ENCODE measurements around the gene GJB6.

The GJB6 gene

DNA sequence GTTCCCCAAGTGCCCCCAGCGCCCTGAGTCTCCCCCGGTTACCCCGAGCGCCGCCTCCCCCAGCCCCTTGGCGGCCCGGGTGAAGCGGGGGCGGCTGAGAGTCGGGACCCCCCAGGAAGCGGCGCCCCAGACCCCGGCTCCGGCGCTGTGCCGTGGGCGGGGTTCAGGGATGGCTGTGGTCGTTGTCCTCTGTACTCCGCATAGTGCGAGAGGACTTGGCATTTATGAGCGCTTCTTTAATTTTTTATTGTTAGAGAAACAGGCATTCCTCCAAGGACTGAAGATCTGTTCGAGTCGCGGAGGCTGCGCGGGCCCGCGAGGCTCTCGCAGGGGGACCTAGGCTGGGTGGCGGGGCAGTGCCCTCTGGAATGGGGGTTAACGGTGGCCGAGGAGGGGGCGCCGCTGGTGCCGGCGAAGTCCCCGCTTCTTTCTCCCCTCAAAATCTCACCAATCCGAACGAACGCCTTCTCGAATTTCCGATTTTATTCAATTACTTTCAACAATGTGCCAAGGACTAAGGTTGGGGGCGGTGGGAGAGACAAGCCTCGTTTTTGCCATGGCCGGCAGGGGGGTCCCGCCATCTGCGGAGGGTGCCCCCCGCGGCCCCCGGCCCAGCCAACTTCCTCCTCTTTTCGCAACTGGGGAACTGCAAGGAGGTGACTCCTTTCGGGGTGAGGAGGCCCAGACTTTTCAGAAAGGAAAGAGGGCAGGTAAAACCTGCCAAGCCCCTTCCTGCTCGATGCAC lies 38.8 kb downstream of the GJB6 start:
- H3K27ac ChIP-seq, result no peak overlapping the region
- H3K4me1 ChIP-seq, result peaks cover 0 to 28% (median 24%) of the 10 kb centered on the region in 4 donors
- intact Hi-C loops (cut with DNase I; ENCODE audit: low total_unique reads), result no loop called here
- no peak for DNase-seq
- no peaks in the 10 kb centered on the region for H3K36me3 ChIP-seq
- H3K4me3 ChIP-seq, result peak overlapping the region; percentile 40 to 53
- TF ChIP-seq, protein P1, sequence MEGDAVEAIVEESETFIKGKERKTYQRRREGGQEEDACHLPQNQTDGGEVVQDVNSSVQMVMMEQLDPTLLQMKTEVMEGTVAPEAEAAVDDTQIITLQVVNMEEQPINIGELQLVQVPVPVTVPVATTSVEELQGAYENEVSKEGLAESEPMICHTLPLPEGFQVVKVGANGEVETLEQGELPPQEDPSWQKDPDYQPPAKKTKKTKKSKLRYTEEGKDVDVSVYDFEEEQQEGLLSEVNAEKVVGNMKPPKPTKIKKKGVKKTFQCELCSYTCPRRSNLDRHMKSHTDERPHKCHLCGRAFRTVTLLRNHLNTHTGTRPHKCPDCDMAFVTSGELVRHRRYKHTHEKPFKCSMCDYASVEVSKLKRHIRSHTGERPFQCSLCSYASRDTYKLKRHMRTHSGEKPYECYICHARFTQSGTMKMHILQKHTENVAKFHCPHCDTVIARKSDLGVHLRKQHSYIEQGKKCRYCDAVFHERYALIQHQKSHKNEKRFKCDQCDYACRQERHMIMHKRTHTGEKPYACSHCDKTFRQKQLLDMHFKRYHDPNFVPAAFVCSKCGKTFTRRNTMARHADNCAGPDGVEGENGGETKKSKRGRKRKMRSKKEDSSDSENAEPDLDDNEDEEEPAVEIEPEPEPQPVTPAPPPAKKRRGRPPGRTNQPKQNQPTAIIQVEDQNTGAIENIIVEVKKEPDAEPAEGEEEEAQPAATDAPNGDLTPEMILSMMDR (IDR thresholded peaks at IDR 0.05), result no peak
- H3K27me3 ChIP-seq, result peaks cover 14 to 70% of the 10 kb centered on the region in 2 donors
- no peaks in the 10 kb centered on the region for H3K9me3 ChIP-seq

DNA sequence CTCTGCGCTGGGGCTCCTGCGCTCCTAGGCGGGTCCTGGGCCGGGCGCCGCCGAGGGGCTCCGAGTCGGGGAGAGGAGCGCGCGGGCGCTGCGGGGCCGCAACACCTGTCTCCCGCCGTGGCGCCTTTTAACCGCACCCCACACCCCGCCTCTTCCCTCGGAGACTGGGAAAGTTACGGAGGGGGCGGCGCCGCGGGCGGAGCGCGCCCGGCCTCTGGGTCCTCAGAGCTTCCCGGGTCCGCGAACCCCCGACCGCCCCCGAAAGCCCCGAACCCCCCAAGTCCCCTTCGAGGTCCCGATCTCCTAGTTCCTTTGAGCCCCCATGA lies 39.3 kb downstream of the GJB6 start, which contains the start of gene GJB2:
TSS of gene GJB2 (minus strand) at position 103 of the 326 bp plus-strand sequence. CDS start 3,357 bp downstream, outside the sequence.
- peak within 1 kb of the TSS; percentile 40 to 53 for H3K4me3 ChIP-seq
- H3K27me3 ChIP-seq, result peaks cover 14 to 70% of the 10 kb centered on the region in 2 donors
- no peak for DNase-seq
- TF ChIP-seq, protein P1 (IDR thresholded peaks at IDR 0.05), result no peak
- H3K4me1 ChIP-seq, result peaks cover 0 to 28% (median 24%) of the 10 kb centered on the region in 4 donors
- intact Hi-C loops (cut with DNase I; ENCODE audit: low total_unique reads), result no loop called here
- no peak within 1 kb of the TSS for H3K27ac ChIP-seq
- H3K9me3 ChIP-seq, result no peaks in the 10 kb centered on the region
- H3K36me3 ChIP-seq, result no peaks in the 10 kb centered on the region

DNA sequence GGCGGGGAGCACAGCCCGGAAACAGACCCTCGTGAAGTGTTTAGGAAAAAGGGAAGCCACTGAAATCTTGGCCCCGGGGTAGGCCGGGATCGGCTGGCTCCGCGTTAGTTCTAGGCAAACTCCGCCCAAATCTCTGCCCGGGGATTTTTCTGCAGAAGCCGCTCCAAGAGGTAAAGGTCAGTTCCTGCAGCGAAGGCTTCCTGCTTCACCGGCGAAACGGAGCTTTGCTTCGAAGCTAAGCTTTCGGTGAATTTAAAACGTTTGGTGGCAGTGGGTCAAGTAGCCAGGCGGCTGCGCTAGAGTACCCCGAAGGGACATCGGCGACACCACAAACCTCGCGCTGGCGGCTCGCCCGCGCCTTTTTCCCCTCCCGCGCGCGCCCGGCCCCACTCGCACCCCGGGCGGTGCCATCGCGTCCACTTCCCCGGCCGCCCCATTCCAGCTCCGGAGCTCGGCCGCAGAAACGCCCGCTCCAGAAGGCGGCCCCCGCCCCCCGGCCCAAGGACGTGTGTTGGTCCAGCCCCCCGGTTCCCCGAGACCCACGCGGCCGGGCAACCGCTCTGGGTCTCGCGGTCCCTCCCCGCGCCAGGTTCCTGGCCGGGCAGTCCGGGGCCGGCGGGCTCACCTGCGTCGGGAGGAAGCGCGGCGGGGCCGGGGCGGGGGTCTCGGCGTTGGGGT lies 39.8 kb downstream of the GJB6 start:
- intact Hi-C loops (cut with DNase I; ENCODE audit: low total_unique reads), result no loop called here
- Histone ChIP-seq H3K4me3 (peak overlapping the region; percentile 40 to 53), H3K4me1 (peaks cover 0 to 28% (median 24%) of the 10 kb centered on the region in 4 donors), H3K27ac (no peak overlapping the region), H3K9me3 (no peaks in the 10 kb centered on the region), H3K36me3 (no peaks in the 10 kb centered on the region), H3K27me3 (peaks cover 14 to 70% of the 10 kb centered on the region in 2 donors)
- TF ChIP-seq, protein P1 (IDR thresholded peaks at IDR 0.05), result no peak
- no peak for DNase-seq

DNA sequence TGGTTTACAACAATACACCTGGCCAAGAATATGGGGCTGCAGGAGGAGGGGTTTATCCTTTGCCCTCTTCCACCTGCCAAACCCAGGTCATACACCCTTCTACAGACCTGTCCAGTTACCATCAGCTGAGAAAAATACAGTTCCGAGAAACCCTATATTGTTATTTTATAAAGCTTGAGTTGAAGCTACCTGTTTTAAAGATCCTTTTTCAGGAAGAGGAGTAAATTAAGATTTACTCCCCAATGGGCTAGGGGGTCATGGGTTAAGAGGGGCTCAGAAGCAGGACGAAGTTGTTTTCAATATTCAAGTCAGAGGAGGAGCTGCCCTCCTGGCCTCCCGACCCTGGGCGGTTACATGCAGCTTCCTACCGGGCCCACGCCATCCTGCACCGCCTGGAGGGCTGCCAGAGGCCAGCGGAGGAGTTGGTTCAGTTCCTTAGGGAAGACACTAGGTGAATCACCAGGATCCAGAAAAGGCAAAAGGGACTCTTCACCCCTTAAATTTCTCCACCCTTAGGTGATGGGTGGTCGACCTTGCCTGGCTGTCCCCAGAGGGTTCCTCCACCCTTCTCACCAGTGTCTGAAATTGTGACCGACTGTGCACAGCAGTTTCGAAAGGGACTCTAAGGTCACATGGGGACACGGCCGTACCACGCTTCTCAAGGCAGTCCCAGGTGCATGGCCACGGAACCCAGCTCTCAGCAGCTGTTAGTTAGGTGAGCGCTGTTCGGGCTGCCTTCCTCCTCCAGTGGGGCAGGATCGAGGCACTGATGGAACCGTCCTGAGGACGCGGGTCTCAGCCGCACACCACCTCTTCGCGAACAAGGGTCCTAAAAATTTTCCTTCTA lies 40.6 kb downstream of the GJB6 start:
- no peaks in the 10 kb centered on the region for H3K9me3 ChIP-seq
- H3K27ac ChIP-seq, result no peak overlapping the region
- peaks cover 0 to 28% (median 24%) of the 10 kb centered on the region in 4 donors for H3K4me1 ChIP-seq
- DNase-seq, result no peak
- H3K4me3 ChIP-seq, result peak overlapping the region; percentile 40 to 53
- H3K27me3 ChIP-seq, result peaks cover 14 to 69% of the 10 kb centered on the region in 2 donors
- intact Hi-C loops (cut with DNase I; ENCODE audit: low total_unique reads), result no loop called here
- TF ChIP-seq, protein P1 (IDR thresholded peaks at IDR 0.05), result no peak
- H3K36me3 ChIP-seq, result no peaks in the 10 kb centered on the region

DNA sequence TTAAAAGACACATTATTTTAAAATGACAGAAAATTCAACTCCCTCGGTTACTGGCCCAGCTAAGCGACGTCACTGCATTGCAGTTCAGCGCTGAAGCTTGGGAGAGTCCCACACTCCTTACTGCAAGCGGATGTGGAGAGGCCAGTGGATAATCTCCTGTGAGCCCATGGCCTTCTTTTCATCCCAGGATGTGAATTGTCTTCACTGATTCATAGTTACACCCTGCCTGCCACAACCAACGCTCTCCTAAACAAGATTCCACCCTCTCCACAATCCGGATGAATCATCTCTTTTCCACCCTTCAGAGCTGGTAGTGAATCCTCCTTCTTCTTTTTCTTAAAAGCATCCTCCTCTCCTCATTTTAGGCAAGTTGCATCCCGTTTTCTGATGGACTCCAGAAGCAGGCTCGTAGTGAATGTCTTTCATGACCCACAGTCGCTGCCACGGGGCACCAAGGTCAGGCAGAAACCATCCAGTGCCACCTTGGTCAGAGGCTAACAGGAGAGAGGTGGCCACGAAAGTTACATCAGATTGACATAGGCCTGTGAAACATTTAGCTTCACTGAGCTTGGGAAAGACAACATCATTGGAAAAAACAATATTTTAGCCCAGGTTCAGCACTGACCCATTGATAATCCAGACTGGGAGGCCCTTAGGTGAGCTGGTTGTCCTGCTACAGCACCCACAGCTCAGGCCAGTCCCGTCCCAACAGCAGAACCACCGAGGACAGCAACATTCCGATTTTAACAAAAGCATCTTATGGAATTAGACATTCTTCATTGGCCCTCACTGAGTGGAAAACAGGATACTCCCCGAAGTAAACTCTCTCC lies 41.4 kb downstream of the GJB6 start:
- DNase-seq, result no peak
- TF ChIP-seq, protein P1 (IDR thresholded peaks at IDR 0.05), result no peak
- intact Hi-C loops (cut with DNase I; ENCODE audit: low total_unique reads), result no loop called here
- Histone ChIP-seq H3K36me3 (no peaks in the 10 kb centered on the region), H3K4me3 (no peak overlapping the region), H3K27me3 (peaks cover 14 to 68% of the 10 kb centered on the region in 2 donors), H3K27ac (no peak overlapping the region), H3K4me1 (peaks cover 0 to 28% (median 24%) of the 10 kb centered on the region in 4 donors), H3K9me3 (no peaks in the 10 kb centered on the region)

All from tibial artery (tissue), 4 donors.